SK-N-SH (cell line): ENCODE results near the gene NEK10.

Source experiments
- EP300 ChIP-seq, 2 experiments: IDR thresholded peaks; 2 replicates each; pipeline versions ENCODE4 v1.4.0 to v1.6.1; 2012; ENCODE audit warnings: borderline replicate concordance in 1 of 2, low read depth in 1 of 2, low read length in 1 of 2
- GABPA ChIP-seq: IDR thresholded peaks from 2 replicates; pipeline ENCODE4 v1.4.0; 2012; ENCODE audit warnings: low read depth, mild to moderate bottlenecking
- RCOR1 ChIP-seq: fragments of 150-350 bp; IDR thresholded peaks from 2 replicates; pipeline ENCODE4 v1.6.1; 2017; ENCODE audit warnings: antibody characterized with exemption, low read length
- SIN3A ChIP-seq: IDR thresholded peaks from 2 replicates; pipeline ENCODE4 v1.6.1; 2012; ENCODE audit warnings: low read depth, mild to moderate bottlenecking, low read length, moderate library complexity, borderline replicate concordance
- TAF1 ChIP-seq: IDR thresholded peaks from 2 replicates; pipeline ENCODE4 v1.6.1; 2012; ENCODE audit warnings: low read depth, mild to moderate bottlenecking, low read length, moderate library complexity, borderline replicate concordance
- TF ChIP-seq, protein P1 (sequence below): fragments of 200-600 bp; sonication (generic); IDR thresholded peaks from 2 replicates; pipeline ENCODE4 v1.6.1; 2017; ENCODE audit warnings: antibody characterized with exemption, mild to moderate bottlenecking, moderate library complexity
- TF ChIP-seq, protein P2 (sequence below): IDR thresholded peaks from 2 replicates; pipeline ENCODE4 v1.6.1; 2012; ENCODE audit warnings: mild to moderate bottlenecking, low read depth, low read length, moderate library complexity
- TF ChIP-seq, protein P3 (sequence below): IDR thresholded peaks from 2 replicates; pipeline ENCODE4 v1.4.0; 2012; ENCODE audit warnings: low read depth

DNA sequence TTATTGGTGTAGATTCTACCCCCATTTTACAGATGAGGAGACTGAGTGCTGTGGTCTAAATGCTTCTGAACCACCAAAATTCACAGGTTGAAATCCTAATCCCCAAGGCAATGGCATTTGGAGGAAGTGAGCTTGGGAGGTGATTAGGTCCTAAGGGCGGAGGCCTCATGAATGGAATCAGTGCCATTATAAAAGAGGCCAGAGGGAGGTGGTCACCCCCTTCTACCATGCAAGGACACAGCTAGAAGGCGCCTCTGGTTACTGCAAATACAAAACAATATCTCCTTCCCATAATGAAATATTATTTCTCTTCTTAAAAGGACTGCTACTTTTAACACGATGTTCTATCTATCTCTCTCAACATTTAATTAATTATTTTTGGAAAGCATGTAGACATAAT, 223.5 kb downstream of the NEK10 start:
- TF ChIP-seq, protein P1, sequence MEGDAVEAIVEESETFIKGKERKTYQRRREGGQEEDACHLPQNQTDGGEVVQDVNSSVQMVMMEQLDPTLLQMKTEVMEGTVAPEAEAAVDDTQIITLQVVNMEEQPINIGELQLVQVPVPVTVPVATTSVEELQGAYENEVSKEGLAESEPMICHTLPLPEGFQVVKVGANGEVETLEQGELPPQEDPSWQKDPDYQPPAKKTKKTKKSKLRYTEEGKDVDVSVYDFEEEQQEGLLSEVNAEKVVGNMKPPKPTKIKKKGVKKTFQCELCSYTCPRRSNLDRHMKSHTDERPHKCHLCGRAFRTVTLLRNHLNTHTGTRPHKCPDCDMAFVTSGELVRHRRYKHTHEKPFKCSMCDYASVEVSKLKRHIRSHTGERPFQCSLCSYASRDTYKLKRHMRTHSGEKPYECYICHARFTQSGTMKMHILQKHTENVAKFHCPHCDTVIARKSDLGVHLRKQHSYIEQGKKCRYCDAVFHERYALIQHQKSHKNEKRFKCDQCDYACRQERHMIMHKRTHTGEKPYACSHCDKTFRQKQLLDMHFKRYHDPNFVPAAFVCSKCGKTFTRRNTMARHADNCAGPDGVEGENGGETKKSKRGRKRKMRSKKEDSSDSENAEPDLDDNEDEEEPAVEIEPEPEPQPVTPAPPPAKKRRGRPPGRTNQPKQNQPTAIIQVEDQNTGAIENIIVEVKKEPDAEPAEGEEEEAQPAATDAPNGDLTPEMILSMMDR, result no peak
- TF ChIP-seq, protein P2, sequence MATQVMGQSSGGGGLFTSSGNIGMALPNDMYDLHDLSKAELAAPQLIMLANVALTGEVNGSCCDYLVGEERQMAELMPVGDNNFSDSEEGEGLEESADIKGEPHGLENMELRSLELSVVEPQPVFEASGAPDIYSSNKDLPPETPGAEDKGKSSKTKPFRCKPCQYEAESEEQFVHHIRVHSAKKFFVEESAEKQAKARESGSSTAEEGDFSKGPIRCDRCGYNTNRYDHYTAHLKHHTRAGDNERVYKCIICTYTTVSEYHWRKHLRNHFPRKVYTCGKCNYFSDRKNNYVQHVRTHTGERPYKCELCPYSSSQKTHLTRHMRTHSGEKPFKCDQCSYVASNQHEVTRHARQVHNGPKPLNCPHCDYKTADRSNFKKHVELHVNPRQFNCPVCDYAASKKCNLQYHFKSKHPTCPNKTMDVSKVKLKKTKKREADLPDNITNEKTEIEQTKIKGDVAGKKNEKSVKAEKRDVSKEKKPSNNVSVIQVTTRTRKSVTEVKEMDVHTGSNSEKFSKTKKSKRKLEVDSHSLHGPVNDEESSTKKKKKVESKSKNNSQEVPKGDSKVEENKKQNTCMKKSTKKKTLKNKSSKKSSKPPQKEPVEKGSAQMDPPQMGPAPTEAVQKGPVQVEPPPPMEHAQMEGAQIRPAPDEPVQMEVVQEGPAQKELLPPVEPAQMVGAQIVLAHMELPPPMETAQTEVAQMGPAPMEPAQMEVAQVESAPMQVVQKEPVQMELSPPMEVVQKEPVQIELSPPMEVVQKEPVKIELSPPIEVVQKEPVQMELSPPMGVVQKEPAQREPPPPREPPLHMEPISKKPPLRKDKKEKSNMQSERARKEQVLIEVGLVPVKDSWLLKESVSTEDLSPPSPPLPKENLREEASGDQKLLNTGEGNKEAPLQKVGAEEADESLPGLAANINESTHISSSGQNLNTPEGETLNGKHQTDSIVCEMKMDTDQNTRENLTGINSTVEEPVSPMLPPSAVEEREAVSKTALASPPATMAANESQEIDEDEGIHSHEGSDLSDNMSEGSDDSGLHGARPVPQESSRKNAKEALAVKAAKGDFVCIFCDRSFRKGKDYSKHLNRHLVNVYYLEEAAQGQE, result no peak
- TF ChIP-seq SIN3A (no peak), GABPA (no peak), TAF1 (no peak), RCOR1 (no peak), EP300 (IDR thresholded peaks at IDR 0.05; ENCODE audit: borderline replicate concordance in 1 of 2, low read depth in 1 of 2, low read length in 1 of 2) (no peak)
- TF ChIP-seq, protein P3, sequence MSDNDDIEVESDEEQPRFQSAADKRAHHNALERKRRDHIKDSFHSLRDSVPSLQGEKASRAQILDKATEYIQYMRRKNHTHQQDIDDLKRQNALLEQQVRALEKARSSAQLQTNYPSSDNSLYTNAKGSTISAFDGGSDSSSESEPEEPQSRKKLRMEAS, result no peak
